ENCODE data around the gene CUBN.
"Not testable (repeated sequence)": the region's sequence is repeated elsewhere in the genome, so short reads cannot be mapped to it uniquely, and the experiment has no call there.

CUBN gene

GRCh38 chr10:17141504-17142229 is 12.1 kb upstream of the CUBN start:
- DNase-seq, result no peak

GRCh38 chr10:17140386-17140761 is 10.8 kb upstream of the CUBN start:
- no peak for DNase-seq

GRCh38 chr10:17138460-17139042 is 8.9 kb upstream of the CUBN start:
- DNase-seq, result no peak

GRCh38 chr10:17134737-17135260 is 5.2 kb upstream of the CUBN start:
- no peak for DNase-seq

- DNase-seq, result no peak
These were observed 4.7 kb upstream of the CUBN start for GRCh38 chr10:17134282-17134681.

- no peak for DNase-seq
These were observed 1.4 kb downstream of the CUBN start for GRCh38 chr10:17128261-17128660.

- DNase-seq, result no peak
These were observed 3.3 kb downstream of the CUBN start for GRCh38 chr10:17126327-17126726.

GRCh38 chr10:17125206-17125893 is 4.3 kb downstream of the CUBN start:
- DNase-seq, result no peak

- DNase-seq, result no peak
These were observed 5.7 kb downstream of the CUBN start for GRCh38 chr10:17123961-17124360.

GRCh38 chr10:17122726-17123661 is 6.6 kb downstream of the CUBN start:
- DNase-seq, result no peak

GRCh38 chr10:17122052-17122451 is 7.6 kb downstream of the CUBN start:
- DNase-seq, result no peak

- no peak for DNase-seq
These were observed 8.9 kb downstream of the CUBN start for GRCh38 chr10:17120694-17121093.

- no peak for DNase-seq
These were observed 9.8 kb downstream of the CUBN start for GRCh38 chr10:17119845-17120244.

GRCh38 chr10:17116193-17116592 is 13.4 kb downstream of the CUBN start:
- DNase-seq, result no peak

GRCh38 chr10:17115683-17116082 is 13.9 kb downstream of the CUBN start:
- no peak for DNase-seq

- DNase-seq, result not testable (repeated sequence)
These were observed 14.7 kb downstream of the CUBN start for GRCh38 chr10:17114878-17115444.

- DNase-seq, result no peak
These were observed 15.6 kb downstream of the CUBN start for GRCh38 chr10:17113889-17114540.

- DNase-seq, result no peak
These were observed 16.3 kb downstream of the CUBN start for GRCh38 chr10:17113346-17113745.

- DNase-seq, result no peak
These were observed 17.0 kb downstream of the CUBN start for GRCh38 chr10:17112566-17112965.

- no peak for DNase-seq
These were observed 20.0 kb downstream of the CUBN start for GRCh38 chr10:17109475-17110207.

GRCh38 chr10:17109046-17109445 is 20.6 kb downstream of the CUBN start:
- DNase-seq, result no peak

Measured in right kidney (tissue), 1 donor.